NT2/D1 (cell line): Measurements from ENCODE around the gene BCAS4.

Experiments
- YY1 ChIP-seq: IDR thresholded peaks from 2 replicates; pipeline ENCODE4 v1.6.1; 2011; ENCODE audit not compliant: insufficient read length, insufficient read depth
- ZNF274 ChIP-seq: IDR thresholded peaks from 2 replicates; pipeline ENCODE4 v1.6.1; 2011; ENCODE audit warnings: mild to moderate bottlenecking, low read depth, low read length

DNA sequence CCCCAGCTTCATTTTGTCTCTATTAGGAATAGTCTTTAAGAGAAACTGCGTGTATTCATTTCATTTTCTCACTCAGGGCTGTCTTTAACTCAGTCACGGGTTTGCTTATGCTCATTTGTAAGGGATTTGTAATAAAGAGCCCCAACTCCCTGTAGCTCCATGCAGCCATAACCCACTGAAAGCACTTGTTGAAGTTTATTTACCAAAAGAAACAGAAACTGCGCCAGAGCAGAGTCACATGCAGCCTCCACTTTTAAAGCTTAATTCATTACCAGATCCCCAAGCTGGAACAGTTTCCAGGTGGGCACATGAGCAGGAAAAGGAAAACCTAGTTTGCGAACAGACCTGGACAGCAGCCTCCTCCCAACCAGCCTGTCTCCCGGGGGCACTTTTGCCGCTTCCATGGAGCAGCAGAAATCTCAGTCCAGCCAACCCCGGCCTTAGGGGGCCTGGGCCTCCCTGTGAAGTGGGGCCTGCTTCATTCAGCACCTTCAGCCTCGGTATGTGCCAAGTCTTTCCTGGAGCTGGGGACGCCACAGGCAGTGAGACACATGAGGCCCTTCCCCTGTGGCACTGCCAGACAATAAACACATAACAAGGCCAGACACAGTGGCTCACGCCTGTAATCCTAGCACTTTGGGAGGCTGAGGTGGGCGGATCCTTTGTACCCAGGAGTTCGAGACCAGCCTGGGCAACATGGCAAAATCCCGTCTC, 4.5 kb downstream of the BCAS4 start:
- TF ChIP-seq YY1 (no peak), ZNF274 (no peak)
